K562 (cell line): ENCODE measurements around the gene USP44. TPM values are rescaled to one million over a fixed set of nuclear protein-coding genes. Genes with fewer than 3 reads are reported as not detected.

Experiments used
- ATF7 ChIP-seq: fragments of 450-650 bp; IDR thresholded peaks from 2 replicates; pipeline ENCODE4 v1.7.1; 2014; ENCODE audit warnings: mild to moderate bottlenecking, moderate library complexity
- CHD1 ChIP-seq: fragments of 200-600 bp; sonication (generic); IDR thresholded peaks from one replicate; pipeline ENCODE4 v1.6.1; 2012; ENCODE audit warnings: mild to moderate bottlenecking, moderate library complexity, low read length, inconsistent platforms
- CXXC5 ChIP-seq: fragments of 250-450 bp; sonication (Bioruptor Pico); IDR thresholded peaks from 2 replicates; pipeline ENCODE4 v1.8.0; 2022; ENCODE audit warnings: inconsistent platforms, mild to moderate bottlenecking, moderate library complexity
- DIDO1 ChIP-seq: fragments of 450-650 bp; IDR thresholded peaks from 2 replicates; pipeline ENCODE4 v1.6.1; 2016; ENCODE audit warnings: low read depth, missing biosample characterization, missing genetic modification characterization
- EP400 ChIP-seq: fragments of 450-650 bp; IDR thresholded peaks from 2 replicates; pipeline ENCODE4 v1.6.1; 2017; ENCODE audit warnings: antibody characterized with exemption, mild to moderate bottlenecking, moderate library complexity
- ETV5 ChIP-seq: sonication (generic); formaldehyde crosslinking; IDR thresholded peaks from 2 replicates; pipeline ENCODE4 v1.4.0; 2020; ENCODE audit warnings: low read depth, mild to moderate bottlenecking, missing genetic modification reagents
- HCFC1 ChIP-seq: IDR thresholded peaks from 2 replicates; pipeline ENCODE4 v1.6.1; 2012; ENCODE audit warnings: low read depth, low read length, improper control_type of control experiment
- IFI16 ChIP-seq: fragments of 250-450 bp; sonication (Bioruptor Pico); IDR thresholded peaks from 2 replicates; pipeline ENCODE4 v2.1.2; 2022; ENCODE audit warnings: mild to moderate bottlenecking, inconsistent platforms
- ILF3 ChIP-seq: fragments of 450-650 bp; IDR thresholded peaks from 2 replicates; pipeline ENCODE4 v1.6.1; 2018; ENCODE audit warnings: antibody characterized with exemption, mild to moderate bottlenecking, moderate library complexity, borderline replicate concordance
- L3MBTL2 ChIP-seq: fragments of 450-650 bp; IDR thresholded peaks from 2 replicates; pipeline ENCODE4 v1.6.1; 2016; ENCODE audit warnings: mild to moderate bottlenecking, moderate library complexity
- MXI1 ChIP-seq: IDR thresholded peaks from 2 replicates; pipeline ENCODE4 v1.6.1; 2011; ENCODE audit warnings: low read depth, mild to moderate bottlenecking, improper control_type of control experiment, low read length
- NEUROD1 ChIP-seq: fragments of 150-350 bp; IDR thresholded peaks from 2 replicates; pipeline ENCODE4 v1.6.1; 2014; ENCODE audit warnings: borderline replicate concordance, low read length, low read depth; ENCODE audit not compliant: partially characterized antibody
- NKRF ChIP-seq: fragments of 450-650 bp; IDR thresholded peaks from 2 replicates; pipeline ENCODE4 v1.6.1; 2016; ENCODE audit warnings: borderline replicate concordance
- PHF20 ChIP-seq: fragments of 450-650 bp; IDR thresholded peaks from 2 replicates; pipeline ENCODE4 v1.6.1; 2018; ENCODE audit not compliant: partially characterized antibody
- PML ChIP-seq: IDR thresholded peaks from 2 replicates; pipeline ENCODE4 v1.6.1; 2012; ENCODE audit warnings: low read length, inconsistent platforms
- SMAD2 ChIP-seq: fragments of 150-350 bp; IDR thresholded peaks from 2 replicates; pipeline ENCODE4 v1.6.1; 2014; ENCODE audit warnings: low read depth, mild to moderate bottlenecking, low read length
- SP1 ChIP-seq: sonication (generic); formaldehyde crosslinking; IDR thresholded peaks from 2 replicates; pipeline ENCODE4 v1.8.1; 2022; ENCODE audit warnings: mild to moderate bottlenecking, missing genetic modification reagents
- SRSF1 ChIP-seq: fragments of 200-400 bp; formaldehyde crosslinking; IDR thresholded peaks from 2 replicates; pipeline ENCODE4 v1.6.1; 2017; ENCODE audit warnings: mild to moderate bottlenecking, low read depth, low read length, moderate library complexity
- TARDBP ChIP-seq: fragments of 450-650 bp; IDR thresholded peaks from 2 replicates; pipeline ENCODE4 v1.6.1; 2016
- TBP ChIP-seq: optimal IDR thresholded peaks from 2 replicates; pipeline ENCODE3; 2011; ENCODE audit warnings: low read depth, low read length, improper control_type of control experiment
- TFAP4 ChIP-seq: sonication (generic); formaldehyde crosslinking; IDR thresholded peaks from 2 replicates; pipeline ENCODE4 v1.8.0; 2022; ENCODE audit warnings: missing genetic modification reagents, mild to moderate bottlenecking, moderate library complexity, borderline replicate concordance
- TOE1 ChIP-seq, 2 experiments: fragments of 450-650 bp in 1 of 2; sonication (generic) in 1 of 2; formaldehyde crosslinking in 1 of 2; IDR thresholded peaks; 2 replicates each; pipeline versions ENCODE4 v1.7.1 to v1.8.0; 2016 to 2022; ENCODE audit warnings: borderline replicate concordance in 2 of 2, mild to moderate bottlenecking in 2 of 2, antibody characterized with exemption in 1 of 2, inconsistent platforms in 1 of 2, low read depth in 1 of 2, missing genetic modification reagents in 1 of 2, moderate library complexity in 1 of 2
- ZNF76 ChIP-seq: fragments of 250-450 bp; sonication (Bioruptor Pico); IDR thresholded peaks from 2 replicates; pipeline ENCODE4 v1.4.0; 2020; ENCODE audit warnings: mild to moderate bottlenecking, moderate library complexity, borderline replicate concordance
- polyA plus RNA-seq, 8 experiments: library from polyadenylated mRNA; depleted of rRNA in 4 of 8; stranded (reverse) in 5 of 8; unstranded in 3 of 8; fragments of >200 nt; fragmentation: Nextera tagmentation in 2 of 8; fragmentation: Illumina TruSeq in 1 of 8; extraction: Ambion mirVana in 2 of 8; extraction: Trizol in 1 of 8; gene quantifications; 2 replicates each; pipeline versions ENCODE4 v1.2.1 to v1.2.3, GENCODE V29; 2011 to 2014; ENCODE audit warnings: inconsistent platforms in 1 of 8, missing spikeins in 1 of 8
- total RNA-seq, 7 experiments: library from RNA; depleted of rRNA in 6 of 7; stranded (reverse); fragments of >200 nt in 6 of 7; fragmentation: Illumina TruSeq in 2 of 7; extraction: Trizol in 2 of 7; gene quantifications; 2 replicates each; pipeline versions ENCODE4 v1.2.1 to v1.2.3, GENCODE V29; 2011 to 2021; ENCODE audit warnings: low replicate concordance in 1 of 7
- TF ChIP-seq, protein P1 (sequence below): fragments of 250-450 bp; sonication (Bioruptor Pico); IDR thresholded peaks from 2 replicates; pipeline ENCODE4 v1.4.0; 2020; ENCODE audit warnings: borderline replicate concordance

Gene USP44
- total and polyA plus RNA-seq, 9 of the 15 experiments (the other 6 are each of a cell fraction or from before 2014, with no cell fraction given) = 2.1 to 5.7 (median 2.8) TPM

- TF ChIP-seq DIDO1 (tag) (peak; percentile 59; the same call in 1 of the 2 replicates), ETV5 (CRISPR knock-in tag) (peak; percentile 86), IFI16 (CRISPR knock-in tag) (no peak), EP400 (peak; percentile 94), TFAP4 (CRISPR knock-in tag) (peak; percentile 96), TOE1 (IDR thresholded peaks at IDR 0.05; ENCODE audit: borderline replicate concordance) (peak; percentile 49; the same call in 1 of the 2 replicates), TOE1 (CRISPR knock-in tag; IDR thresholded peaks at IDR 0.05; ENCODE audit: borderline replicate concordance, low read depth) (0 out of 2 replicates have a peak, but pooled peaks have one; percentile 66), TBP (peak; percentile 96), MXI1 (0 out of 2 replicates have a peak, but pooled peaks have one; percentile 21), PML (peak; percentile 82), HCFC1 (peak; percentile 73), PHF20 (peak; percentile 84), NEUROD1 (no peak), ILF3 (no peak), TARDBP (no peak), ZNF76 (CRISPR knock-in tag) (peak; percentile 95; the same call in 1 of the 2 replicates), NKRF (peak; percentile 46; the same call in 1 of the 2 replicates), SMAD2 (no peak), CXXC5 (CRISPR knock-in tag) (peak; percentile 57; the same call in 1 of the 2 replicates), CHD1 (peak; percentile 88), SP1 (CRISPR knock-in tag) (peak; percentile 53; the same call in 1 of the 2 replicates), L3MBTL2 (peak; percentile 41; the same call in 1 of the 2 replicates), ATF7 (peak; percentile 53), SRSF1 (no peak; the same call in 1 of the 2 replicates)
- TF ChIP-seq, protein P1, sequence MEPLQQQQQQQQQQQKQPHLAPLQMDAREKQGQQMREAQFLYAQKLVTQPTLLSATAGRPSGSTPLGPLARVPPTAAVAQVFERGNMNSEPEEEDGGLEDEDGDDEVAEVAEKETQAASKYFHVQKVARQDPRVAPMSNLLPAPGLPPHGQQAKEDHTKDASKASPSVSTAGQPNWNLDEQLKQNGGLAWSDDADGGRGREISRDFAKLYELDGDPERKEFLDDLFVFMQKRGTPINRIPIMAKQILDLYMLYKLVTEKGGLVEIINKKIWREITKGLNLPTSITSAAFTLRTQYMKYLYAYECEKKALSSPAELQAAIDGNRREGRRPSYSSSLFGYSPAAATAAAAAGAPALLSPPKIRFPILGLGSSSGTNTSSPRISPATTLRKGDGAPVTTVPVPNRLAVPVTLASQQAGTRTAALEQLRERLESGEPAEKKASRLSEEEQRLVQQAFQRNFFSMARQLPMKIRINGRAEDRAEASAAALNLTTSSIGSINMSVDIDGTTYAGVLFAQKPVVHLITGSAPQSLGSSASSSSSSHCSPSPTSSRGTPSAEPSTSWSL (CRISPR knock-in tag) = peak; percentile 62; the same call in 1 of the 2 replicates
Measured at GRCh38 chr12:95473884-95474659, 77.2 kb downstream of the USP44 start, which contains the start of gene METAP2 (continued).
